Natural killer cell (primary cell): Measurements from ENCODE around the gene ISM1. TPM values are rescaled to one million over a fixed set of nuclear protein-coding genes. Genes with fewer than 3 reads are reported as not detected.

Experiments used
- ATAC-seq, 3 donors: fragments of 150-1000 bp in 2 of 3; fragments of 200-7000 bp in 1 of 3; cut with Tn5 transposase; 1 replicate in 1 of 3; 2 replicates in 2 of 3; pipeline ENCODE4 v1.10.0; 2021; ENCODE audit warnings: mild to moderate bottlenecking in 2 of 3, moderate library complexity in 2 of 3
- DNase-seq, 2 donors: peaks; one replicate each; pipeline versions ENCODE4 v3.0.0 to v3.0.0-alpha.2; 2013 to 2021; ENCODE audit warnings: mixed read lengths in 1 of 2
- H3K27ac ChIP-seq: one replicate; pipeline ENCODE4 v1.5.1; 2013; ENCODE audit warnings: mild to moderate bottlenecking, low read length
- H3K27me3 ChIP-seq: one replicate; pipeline ENCODE4 v1.6.1; 2013; ENCODE audit warnings: low read length; ENCODE audit not compliant: control insufficient read depth, insufficient read depth
- H3K36me3 ChIP-seq: one replicate; pipeline ENCODE4 v1.6.1; 2013; ENCODE audit warnings: low read length; ENCODE audit not compliant: control insufficient read depth, insufficient read depth
- H3K4me1 ChIP-seq: one replicate; pipeline ENCODE4 v1.6.1; 2013; ENCODE audit warnings: low read length; ENCODE audit not compliant: control insufficient read depth, insufficient read depth
- H3K4me3 ChIP-seq: one replicate; pipeline ENCODE4 v1.5.1; 2013; ENCODE audit warnings: low read length
- H3K9me3 ChIP-seq: one replicate; pipeline ENCODE4 v1.6.1; 2013; ENCODE audit warnings: low read length; ENCODE audit not compliant: control insufficient read depth, insufficient read depth
- H3K27ac Mint-ChIP-seq, 2 donors: one replicate each; pipeline ENCODE4 v1.8.0; 2022; ENCODE audit warnings: mild to moderate bottlenecking in 2 of 2, mixed read lengths in 2 of 2, moderate library complexity in 1 of 2
- H3K27me3 Mint-ChIP-seq, 2 donors: one replicate each; pipeline ENCODE4 v1.8.0; 2022; ENCODE audit warnings: low read depth in 2 of 2, mixed read lengths in 2 of 2
- H3K36me3 Mint-ChIP-seq: one replicate; pipeline ENCODE4 v1.8.0; 2022; ENCODE audit warnings: mixed read lengths
- H3K4me1 Mint-ChIP-seq, 2 donors: one replicate each; pipeline ENCODE4 v1.8.0; 2022; ENCODE audit warnings: mixed read lengths in 2 of 2
- H3K4me3 Mint-ChIP-seq: one replicate; pipeline ENCODE4 v1.8.0; 2022; ENCODE audit warnings: mild to moderate bottlenecking, moderate library complexity, mixed read lengths
- H3K9me3 Mint-ChIP-seq, 2 donors: one replicate each; pipeline ENCODE4 v1.8.0; 2022; ENCODE audit warnings: mixed read lengths in 2 of 2
- WGBS: methylation state at CpG from one replicate; pipeline ENCODE4 v1.1.7; 2013; ENCODE audit warnings: missing lambda C conversion rate; ENCODE audit not compliant: insufficient coverage; 5-methylcytosine and 5-hydroxymethylcytosine counted together
- intact Hi-C: fragments of 100-400 bp; cut with micrococcal nuclease; formaldehyde crosslinking; loops from one replicate; pipeline ENCODE4 v1.14.2; 2022
- total RNA-seq, 4 donors: library from RNA; stranded (reverse); fragments of 120-200 nt in 1 of 4; gene quantifications; one replicate each; pipeline versions ENCODE4 v1.2.3 to v1.2.4, GENCODE V29; 2013 to 2022
- TF ChIP-seq, protein P1 (sequence below): fragments of 200-600 bp; IDR thresholded peaks from one replicate; pipeline ENCODE4 v1.8.0; 2022; ENCODE audit warnings: antibody characterized with exemption

Gene ISM1
- total RNA-seq, 3 donors from 2014 or later (not counting 1 experiment from before 2014, with no cell fraction given) = 0.13 TPM; not detected in 2

DNA sequence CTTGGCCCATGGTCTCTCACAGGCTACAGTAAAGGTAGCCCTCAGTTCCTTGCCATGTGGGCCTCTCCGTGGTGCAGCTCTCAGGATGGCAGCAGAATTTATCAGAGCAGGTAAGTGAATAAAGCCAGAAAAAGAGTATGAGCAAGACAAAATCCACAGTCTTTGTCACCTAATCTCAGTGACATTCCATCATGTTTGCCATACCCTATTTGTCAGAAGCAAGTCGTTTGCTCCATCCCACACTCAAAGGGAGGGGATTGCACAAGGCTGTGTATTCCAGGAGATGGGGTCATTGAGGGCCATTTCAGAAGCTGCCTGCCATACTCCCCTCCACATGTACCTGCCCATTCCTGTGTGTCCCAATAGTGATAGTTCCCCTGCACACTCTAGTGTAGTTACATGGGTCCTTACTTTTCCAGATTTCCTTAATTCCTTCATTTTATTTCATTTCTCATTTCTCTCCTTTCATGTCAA is 24.2 kb downstream of the ISM1 start:
- H3K36me3 Mint-ChIP-seq = no peaks in the 10 kb centered on the region
- H3K4me1 ChIP-seq = peaks cover 25% of the 10 kb centered on the region
- H3K4me1 Mint-ChIP-seq = peaks cover 23 to 26% of the 10 kb centered on the region in 2 donors
- DNase-seq = no peak
- no peaks in the 10 kb centered on the region for H3K9me3 Mint-ChIP-seq
- no peak overlapping the region for H3K4me3 ChIP-seq
- 84% methylated on average over 2 of the region's 2 CpGs for WGBS
- H3K9me3 ChIP-seq = no peaks in the 10 kb centered on the region
- H3K27me3 Mint-ChIP-seq = no peaks in the 10 kb centered on the region
- H3K27ac Mint-ChIP-seq = no peak overlapping the region
- no peak overlapping the region for H3K4me3 Mint-ChIP-seq
- no peak for ATAC-seq
- no peak overlapping the region for H3K27ac ChIP-seq
- no peaks in the 10 kb centered on the region for H3K27me3 ChIP-seq
- intact Hi-C loops = no loop called here
- TF ChIP-seq, protein P1, sequence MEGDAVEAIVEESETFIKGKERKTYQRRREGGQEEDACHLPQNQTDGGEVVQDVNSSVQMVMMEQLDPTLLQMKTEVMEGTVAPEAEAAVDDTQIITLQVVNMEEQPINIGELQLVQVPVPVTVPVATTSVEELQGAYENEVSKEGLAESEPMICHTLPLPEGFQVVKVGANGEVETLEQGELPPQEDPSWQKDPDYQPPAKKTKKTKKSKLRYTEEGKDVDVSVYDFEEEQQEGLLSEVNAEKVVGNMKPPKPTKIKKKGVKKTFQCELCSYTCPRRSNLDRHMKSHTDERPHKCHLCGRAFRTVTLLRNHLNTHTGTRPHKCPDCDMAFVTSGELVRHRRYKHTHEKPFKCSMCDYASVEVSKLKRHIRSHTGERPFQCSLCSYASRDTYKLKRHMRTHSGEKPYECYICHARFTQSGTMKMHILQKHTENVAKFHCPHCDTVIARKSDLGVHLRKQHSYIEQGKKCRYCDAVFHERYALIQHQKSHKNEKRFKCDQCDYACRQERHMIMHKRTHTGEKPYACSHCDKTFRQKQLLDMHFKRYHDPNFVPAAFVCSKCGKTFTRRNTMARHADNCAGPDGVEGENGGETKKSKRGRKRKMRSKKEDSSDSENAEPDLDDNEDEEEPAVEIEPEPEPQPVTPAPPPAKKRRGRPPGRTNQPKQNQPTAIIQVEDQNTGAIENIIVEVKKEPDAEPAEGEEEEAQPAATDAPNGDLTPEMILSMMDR = no peak
- H3K36me3 ChIP-seq = no peaks in the 10 kb centered on the region

DNA sequence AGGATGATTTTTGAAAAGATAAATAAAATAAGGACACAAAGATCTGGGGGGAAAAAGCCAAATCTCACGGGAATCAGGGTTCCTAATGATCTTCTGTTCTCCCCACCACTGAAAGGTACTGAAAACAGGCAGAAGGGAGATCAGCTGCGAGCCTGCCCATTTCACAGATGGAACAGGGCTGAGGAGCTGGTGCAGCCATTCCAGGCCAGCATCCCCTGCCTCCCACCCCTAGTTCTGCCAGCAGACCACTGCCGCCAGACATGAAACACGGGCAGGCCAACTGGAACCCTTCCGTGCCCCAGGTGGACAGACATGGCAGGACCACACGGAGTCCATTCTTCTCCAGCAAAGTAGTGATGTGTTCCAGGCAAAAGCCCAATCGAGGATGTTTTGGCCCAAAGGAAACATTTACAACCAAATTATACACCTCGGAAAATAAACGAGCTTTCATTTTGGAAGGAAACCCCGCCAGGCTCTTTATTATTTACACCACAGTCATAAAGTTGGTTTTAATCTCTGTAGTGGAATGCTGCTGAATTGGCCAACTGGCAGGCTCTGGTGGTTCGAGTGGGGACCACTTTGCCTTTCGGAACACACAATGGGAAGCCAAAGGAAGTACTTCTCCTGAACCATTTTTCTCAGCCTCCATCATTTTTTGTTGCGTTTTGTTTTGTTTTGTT is 28.2 kb downstream of the ISM1 start:
- WGBS = 96% methylated on average over 10 of the region's 13 CpGs
- no peak overlapping the region for H3K27ac Mint-ChIP-seq
- intact Hi-C loops = no loop called here
- H3K36me3 Mint-ChIP-seq = no peaks in the 10 kb centered on the region
- TF ChIP-seq, protein P1 = no peak
- Histone ChIP-seq H3K36me3 (no peaks in the 10 kb centered on the region), H3K4me1 (peaks cover 25% of the 10 kb centered on the region), H3K27ac (no peak overlapping the region), H3K9me3 (no peaks in the 10 kb centered on the region), H3K27me3 (no peaks in the 10 kb centered on the region), H3K4me3 (no peak overlapping the region)
- no peaks in the 10 kb centered on the region for H3K9me3 Mint-ChIP-seq
- no peaks in the 10 kb centered on the region for H3K27me3 Mint-ChIP-seq
- ATAC-seq = no peak
- no peak overlapping the region for H3K4me3 Mint-ChIP-seq
- DNase-seq = no peak
- H3K4me1 Mint-ChIP-seq = peaks cover 23 to 26% of the 10 kb centered on the region in 2 donors

DNA sequence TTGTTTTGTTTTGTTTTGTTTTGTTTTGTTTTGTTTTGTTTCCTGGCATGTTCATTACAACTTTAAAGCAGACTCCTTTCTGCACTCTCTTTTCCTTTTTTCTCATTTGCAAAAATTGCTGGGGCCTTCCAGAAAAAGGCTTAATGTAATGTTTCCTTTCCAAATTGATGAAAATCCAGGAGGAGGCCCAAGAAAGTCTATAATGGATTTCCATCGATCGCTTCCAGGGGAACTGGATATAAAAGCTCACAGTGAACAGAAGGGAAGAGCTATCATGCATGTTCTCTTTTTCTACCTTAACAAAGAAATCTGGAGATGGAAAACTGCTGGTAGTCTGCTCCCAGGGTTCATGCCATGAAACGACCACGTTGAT is 28.7 kb downstream of the ISM1 start:
- no peaks in the 10 kb centered on the region for H3K36me3 Mint-ChIP-seq
- no peak for DNase-seq
- Histone ChIP-seq H3K4me3 (no peak overlapping the region), H3K27ac (no peak overlapping the region), H3K27me3 (no peaks in the 10 kb centered on the region), H3K36me3 (no peaks in the 10 kb centered on the region), H3K4me1 (peaks cover 25% of the 10 kb centered on the region), H3K9me3 (no peaks in the 10 kb centered on the region)
- no peaks in the 10 kb centered on the region for H3K27me3 Mint-ChIP-seq
- 100% methylated on average over 2 of the region's 4 CpGs for WGBS
- no peak overlapping the region for H3K4me3 Mint-ChIP-seq
- H3K9me3 Mint-ChIP-seq = no peaks in the 10 kb centered on the region
- intact Hi-C loops = no loop called here
- TF ChIP-seq, protein P1 = no peak
- peaks cover 23 to 26% of the 10 kb centered on the region in 2 donors for H3K4me1 Mint-ChIP-seq
- no peak for ATAC-seq
- no peak overlapping the region for H3K27ac Mint-ChIP-seq

DNA sequence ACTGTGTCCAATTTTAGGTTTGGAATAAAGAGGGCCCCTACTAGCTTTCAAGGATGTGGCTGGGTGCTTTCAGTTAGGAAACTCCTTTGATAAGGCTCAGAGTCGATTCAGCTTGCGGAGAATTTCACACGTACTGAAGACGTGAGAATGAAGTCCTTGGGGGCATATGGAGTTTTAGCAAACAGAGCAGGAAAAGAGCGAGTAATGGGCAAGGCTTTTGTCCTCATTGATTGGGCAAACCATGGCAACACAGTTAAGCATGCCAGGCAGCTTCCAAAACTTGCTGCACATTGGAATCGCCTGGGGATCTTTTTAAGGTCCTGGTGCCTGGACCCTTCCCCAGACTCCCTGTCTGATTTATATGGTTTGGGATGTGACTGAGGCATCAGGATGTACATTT is 29.2 kb downstream of the ISM1 start:
- no peak overlapping the region for H3K27ac Mint-ChIP-seq
- H3K4me3 Mint-ChIP-seq = no peak overlapping the region
- 92% methylated on average over 6 of the region's 6 CpGs for WGBS
- no peak for DNase-seq
- H3K36me3 ChIP-seq = no peaks in the 10 kb centered on the region
- no peaks in the 10 kb centered on the region for H3K9me3 Mint-ChIP-seq
- no peak for ATAC-seq
- H3K36me3 Mint-ChIP-seq = no peaks in the 10 kb centered on the region
- TF ChIP-seq, protein P1 = no peak
- peaks cover 23 to 26% of the 10 kb centered on the region in 2 donors for H3K4me1 Mint-ChIP-seq
- no peak overlapping the region for H3K4me3 ChIP-seq
- H3K9me3 ChIP-seq = no peaks in the 10 kb centered on the region
- no peak overlapping the region for H3K27ac ChIP-seq
- intact Hi-C loops = no loop called here
- H3K27me3 Mint-ChIP-seq = no peaks in the 10 kb centered on the region
- H3K27me3 ChIP-seq = no peaks in the 10 kb centered on the region
- peaks cover 25% of the 10 kb centered on the region for H3K4me1 ChIP-seq
